Stimulated activated naive CD4-positive, alpha-beta T cell treated with Interleukin-2 at 50 U/mL for 16 hours (primary cell): ENCODE results near the gene WIPF2.
"Not testable (repeated sequence)": the region's sequence is repeated elsewhere in the genome, so short reads cannot be mapped to it uniquely, and the experiment has no call there.

Experiments
- DNase-seq: peaks from one replicate; lab custom pipeline; 2025; lab: John Stamatoyannopoulos, UW

The WIPF2 gene

DNA sequence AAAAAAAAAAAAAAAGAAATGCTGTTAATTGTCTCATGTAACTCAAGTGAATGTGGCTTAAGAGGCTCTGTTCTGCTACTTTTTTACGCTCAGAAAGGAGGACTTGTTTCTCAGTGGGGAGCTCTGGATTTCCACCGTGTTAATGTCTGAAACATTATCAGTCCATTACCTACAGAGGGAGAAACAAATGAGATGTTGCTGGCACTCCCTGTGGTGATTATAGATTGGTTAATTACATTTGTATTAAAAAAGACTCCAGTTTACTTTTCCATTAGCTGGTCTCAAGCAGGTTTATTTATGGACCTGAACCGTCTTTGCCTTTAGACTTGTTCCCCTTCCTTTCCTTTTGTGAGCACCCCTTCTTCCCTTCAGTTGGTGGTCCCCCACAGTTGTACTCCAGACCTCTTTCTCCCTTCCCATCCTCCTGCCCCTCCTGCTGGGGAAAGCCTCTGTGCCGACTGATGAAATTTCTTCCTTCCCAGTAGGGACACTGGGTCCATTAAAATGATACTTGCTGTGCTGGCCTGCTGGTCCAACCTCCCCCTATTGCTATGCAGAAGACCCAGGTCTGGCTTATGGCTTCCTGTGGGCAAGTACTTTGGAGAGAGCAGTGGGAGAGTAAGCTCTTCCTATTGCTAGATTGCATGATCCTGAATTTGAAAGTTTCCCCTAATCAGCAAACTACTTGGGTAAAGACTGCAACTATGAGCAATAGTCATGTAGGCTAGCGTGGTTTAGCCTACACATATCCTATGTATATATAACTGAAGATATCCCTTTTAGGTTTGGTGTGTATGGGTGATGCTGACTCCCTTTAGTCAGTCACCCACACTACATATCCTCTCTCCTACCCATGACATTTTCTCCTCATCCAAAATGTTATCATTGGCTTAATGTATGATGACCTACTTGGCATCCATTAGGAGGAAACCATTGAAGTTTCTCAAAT, 76.7 kb downstream of the WIPF2 start:
- no peak for DNase-seq

DNA sequence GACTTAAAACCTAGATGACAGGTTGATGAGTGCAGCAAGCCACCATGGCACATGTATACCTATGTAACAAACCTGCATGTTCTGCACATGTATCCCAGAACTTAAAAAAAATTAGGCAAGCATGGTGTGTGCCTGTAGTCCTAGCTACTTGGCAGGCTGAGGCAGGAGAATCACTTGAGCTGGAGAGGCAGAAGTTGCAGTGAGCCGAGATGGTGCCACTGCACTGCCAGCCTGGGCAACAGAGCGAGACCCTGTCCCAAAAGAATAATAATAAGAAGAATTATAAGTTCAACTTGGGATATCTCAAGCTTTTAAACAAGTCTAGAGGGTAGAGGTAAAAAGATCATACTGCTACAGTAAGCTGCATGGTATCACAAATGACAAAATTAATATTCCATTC, 78.4 kb downstream of the WIPF2 start:
- DNase-seq, result no peak

DNA sequence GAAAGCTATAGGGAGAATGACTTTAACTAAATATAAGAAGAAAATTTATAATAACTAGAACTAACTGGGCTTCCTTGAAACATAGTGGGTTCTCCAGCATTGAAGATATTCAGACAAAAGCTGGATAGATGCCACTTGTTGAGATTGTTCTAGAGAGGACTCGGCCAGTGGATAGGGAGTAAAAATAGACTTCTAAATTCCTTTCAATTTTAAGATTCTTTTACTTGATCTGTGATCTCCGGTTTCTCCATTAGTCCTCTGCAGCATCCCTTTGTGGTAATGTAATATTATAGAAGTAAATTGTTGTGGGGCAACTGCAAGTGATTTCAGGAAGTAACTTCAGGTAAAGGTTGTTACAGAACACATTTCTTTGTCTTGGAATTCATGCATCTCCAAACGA, 79.6 kb downstream of the WIPF2 start:
- no peak for DNase-seq

DNA sequence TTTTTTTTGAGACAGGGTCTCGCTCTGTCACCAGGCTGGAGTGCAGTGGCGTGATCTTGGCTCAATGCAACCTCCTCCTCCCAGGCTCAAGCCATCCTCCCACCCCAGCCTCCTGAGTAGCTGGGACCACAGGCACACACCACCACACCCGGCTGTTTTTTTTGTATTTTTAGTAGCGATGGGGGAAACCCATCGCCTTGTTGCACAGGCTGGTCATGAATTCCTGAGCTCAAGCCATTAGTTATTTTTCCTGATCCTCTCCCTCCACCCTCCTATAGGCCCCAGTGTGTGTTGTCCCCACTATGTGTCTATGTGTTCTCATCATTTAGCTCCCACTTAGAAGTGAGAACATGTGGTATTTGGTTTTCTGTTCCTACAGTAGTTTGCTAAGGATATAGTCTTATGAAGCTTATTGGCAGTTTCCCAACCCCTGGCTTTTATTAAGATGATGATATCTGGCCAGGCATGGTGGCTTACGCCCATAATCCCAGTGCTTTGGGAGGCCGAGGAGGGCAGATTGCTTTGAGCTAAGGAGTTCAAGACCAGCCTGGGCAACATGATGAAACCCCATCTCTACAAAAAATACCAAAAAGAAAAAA, 80.2 kb downstream of the WIPF2 start:
- DNase-seq, result not testable (repeated sequence)

DNA sequence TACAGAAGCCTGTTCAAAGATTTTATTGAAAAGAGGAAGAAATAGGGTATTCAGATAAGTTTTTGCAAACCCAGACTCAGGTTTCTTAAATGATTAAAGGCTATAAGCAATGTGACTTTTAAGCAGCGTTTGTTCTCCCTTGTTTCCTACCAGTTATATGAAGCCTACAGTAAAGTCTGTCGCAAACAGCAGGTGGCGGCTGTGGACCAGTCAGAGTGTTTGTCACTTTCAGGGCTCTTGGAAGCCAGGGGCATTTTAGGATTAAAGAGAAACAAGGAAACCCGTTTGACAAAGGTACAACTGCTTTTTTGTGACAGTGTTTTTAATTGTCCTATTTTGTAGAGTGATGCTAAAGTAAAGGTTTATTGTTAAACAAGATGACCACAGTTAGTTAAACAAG, 82.2 kb downstream of the WIPF2 start:
- DNase-seq, result no peak

DNA sequence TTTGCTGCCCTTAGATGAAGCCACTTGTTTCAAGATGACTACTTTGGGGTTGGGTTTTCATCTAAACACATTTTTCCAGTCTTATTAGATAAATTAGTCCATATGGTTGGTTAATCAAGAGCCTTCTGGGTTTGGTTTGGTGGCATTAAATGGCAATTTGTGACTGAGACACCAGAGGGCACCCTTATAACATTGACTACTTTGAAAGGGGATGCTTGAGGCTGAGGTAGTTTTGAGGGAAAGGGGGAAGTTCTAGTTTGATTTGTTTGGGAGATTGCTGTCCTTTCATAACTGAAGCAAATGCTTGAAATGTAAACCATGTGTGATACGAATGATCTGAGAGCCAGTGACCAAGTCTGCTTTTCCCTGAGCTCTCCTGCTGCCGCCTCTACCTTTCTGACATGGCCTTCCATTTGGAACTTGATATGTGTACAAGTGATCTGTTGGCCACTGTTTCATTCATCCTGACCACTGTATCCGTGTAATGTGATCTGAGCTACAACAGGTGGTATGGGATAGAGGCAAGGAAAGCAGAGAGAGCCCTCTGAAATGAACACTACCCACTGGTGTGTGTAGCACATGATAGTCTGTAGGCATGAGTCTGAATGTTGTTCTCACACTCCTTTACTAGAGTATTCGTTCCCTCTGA, 84.0 kb downstream of the WIPF2 start:
- DNase-seq, result peak; percentile 23

DNA sequence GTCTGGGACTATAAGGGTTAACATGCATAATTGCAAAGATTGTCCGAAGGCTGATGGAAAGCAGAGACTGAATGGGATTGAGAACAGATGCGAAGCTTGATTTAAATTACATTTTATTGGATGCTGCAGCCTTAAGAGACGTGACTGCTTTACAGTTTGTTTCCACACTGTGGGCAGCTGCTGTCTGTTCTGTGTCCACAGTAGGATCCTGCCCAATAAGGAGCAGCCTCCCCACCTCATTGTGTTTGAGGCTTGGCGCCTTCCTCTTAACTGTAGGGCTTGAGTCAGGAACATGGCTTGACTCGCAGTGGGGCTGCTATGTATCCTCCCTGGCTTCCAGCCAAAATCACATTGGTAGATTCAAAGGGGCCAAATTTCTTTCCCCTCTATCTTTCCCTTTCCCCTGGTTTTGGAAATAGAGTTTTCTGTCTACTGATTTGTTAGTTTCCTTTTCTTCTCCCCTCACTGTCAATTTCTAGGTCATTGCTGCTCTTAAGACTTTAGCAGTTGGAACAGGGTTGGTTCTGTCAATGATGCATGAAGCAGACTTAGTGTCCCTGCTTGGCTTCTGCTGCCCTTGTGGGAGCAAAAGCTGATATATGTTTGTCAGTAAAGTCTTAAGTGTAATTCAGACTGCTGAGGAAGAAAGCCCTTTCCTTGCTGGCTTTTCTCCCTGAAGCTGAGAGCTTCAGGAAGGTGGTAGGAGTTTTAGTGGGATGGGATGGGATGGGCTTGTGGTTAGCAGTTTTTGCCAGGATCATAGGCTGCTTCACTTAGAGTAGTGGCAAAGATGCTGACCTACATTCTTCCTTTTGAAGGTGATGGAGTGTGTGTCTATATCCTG, 84.8 kb downstream of the WIPF2 start:
- DNase-seq, result no peak

DNA sequence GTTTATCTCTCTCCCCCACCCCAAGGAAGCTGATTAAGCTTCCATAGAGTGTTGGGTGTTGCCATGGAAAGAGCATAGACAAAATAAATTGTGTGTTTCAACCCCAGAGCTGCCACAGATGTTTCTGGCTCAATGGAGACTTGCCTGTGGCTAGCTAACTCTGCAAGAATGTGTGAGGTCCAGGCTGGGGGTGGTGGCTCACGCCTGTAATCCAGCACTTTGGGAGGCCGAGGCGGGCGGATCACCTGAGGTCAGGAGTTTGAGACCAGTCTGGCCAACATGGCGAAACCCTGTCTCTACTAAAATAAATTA, 85.4 kb downstream of the WIPF2 start:
- DNase-seq, result not testable (repeated sequence)

DNA sequence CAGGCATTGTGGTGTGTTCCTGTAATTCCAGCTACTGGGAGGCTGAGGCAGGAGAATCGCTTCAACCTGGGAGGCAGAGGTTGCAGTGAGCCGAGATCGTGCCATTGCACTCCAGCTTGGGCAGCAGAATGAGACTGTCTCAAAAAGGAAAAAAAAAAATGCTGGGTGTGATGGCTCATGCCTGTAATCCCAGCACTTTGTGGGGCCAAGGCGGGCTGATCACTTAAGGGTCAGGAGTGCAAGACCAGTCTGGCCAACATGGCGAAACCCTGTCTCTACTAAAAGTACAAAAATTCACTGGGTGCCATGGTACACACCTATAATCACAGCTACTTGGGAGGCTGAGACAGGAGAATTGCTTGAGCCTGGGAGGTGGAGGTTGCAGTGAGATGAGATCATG, 85.8 kb downstream of the WIPF2 start:
- DNase-seq, result not testable (repeated sequence)

DNA sequence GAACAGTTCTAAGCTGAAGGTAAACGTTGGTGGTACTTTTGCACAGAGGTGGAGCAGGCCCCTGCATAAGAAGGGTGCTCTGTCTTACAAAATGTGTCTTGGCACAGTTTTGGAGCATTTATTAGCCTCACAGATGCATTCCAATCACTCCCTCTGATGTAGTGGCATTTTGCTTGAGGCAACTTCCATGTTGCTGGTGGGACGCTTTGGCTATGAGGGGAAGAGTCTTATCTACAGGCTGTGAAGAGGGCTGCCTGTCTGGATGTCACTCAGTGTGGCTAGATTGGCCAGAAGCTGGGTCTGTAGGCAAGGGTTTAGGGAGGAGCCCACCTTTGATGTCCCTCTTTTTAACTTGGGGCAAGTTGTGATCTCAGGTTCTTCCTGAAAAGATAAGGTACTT, 87.3 kb downstream of the WIPF2 start:
- DNase-seq, result no peak

DNA sequence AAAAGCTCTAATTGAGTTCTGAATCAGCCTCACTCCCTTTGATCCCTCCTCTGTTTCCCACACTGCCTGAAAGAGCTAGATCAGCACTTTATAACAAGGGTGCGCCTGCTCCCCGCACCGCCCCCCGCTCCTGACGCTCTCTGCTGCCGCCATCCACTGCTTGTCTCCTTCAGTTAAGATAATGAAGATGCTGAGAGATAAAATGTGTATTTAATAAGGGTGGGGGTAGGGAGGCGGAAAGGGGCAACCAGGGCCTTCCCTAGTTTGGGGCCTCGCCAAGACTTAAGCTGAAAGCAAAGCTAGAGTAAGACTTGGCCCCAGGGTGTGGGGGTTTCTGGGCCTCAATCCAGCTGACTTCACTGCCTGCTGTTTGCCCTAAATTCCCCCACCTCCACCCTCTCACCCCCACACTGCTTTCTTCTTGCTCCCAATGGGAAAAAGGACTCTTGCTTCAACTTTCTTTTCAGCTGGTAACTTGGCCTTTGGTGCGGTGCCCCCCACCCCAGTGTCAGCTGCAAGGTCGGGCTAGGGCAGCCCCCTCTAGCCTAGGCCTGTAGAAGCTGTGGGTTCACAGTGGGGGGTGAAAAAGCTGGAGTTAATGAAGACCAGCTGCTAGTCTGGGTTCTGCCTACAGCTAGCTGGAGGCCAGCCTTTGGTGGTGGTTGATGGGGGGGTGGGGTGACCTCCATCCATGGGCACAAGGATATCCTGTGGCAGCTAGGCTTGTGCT, 88.1 kb downstream of the WIPF2 start:
- DNase-seq, result no peak

DNA sequence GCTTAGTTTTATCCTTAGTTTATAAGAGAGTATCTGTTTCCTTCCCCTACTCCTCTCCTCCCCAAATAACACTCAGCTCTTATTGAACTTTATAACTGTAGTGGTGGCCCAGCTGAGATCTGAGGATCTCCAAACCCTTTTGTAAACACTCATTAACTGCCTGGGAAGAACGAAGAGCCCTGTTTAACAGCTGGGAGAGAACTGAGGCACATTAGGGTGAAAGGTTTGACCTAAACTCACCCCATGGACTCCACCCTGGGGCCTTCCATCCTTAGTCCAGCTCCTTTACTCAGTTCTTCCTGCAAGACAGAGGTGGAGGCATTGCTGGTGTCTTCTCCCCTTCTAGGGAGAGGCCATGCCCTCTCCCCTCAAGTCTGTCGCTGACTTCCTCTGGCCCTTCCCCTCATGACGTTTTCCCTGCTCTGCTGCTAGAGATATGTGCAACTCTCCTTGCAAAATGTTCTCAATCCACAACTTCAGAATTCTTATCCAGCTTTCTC, 88.7 kb downstream of the WIPF2 start:
- no peak for DNase-seq

DNA sequence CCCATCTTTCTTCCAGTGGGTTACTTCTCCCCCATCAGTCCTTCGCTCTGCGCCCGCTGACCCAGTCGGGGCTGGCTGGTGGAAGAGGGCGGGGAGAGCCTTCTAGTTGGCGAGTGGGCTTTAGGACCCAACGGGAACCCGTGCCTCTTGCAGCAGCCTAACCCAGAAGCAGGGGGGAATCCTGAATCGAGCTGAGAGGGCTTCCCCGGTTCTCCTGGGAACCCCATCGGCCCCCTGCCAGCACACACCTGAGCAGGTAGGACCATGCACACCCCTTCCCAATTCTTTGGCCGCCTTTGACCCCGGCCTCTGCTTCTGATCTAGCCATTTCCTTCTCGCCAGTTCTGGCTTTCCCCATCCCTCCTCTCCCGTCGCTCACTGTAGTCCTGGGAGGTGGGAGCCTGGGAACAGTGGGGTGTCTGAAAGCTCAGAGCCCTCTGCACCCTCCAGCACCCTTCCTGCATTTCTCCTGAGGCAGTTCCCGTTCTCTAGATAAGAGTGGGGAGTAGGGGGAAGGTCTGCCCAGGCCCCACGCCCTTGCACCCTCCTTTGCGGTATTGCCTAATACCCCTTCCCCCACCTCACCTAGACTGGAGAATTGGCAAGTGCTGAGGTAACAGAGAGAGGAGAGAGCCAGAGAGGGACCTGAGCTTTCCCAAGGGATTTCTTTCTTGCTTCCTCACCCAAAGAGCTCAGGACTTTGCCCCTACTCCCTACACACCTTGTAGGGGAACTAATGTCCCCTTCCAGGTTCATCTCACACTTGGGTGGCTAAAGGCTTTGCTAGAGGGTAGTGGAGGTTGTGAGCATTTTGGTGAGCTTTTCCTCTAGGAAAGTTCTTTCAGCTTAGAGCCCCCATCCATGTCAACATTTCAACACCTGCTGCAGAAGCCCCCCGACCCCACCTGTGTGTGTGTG, 90.2 kb downstream of the WIPF2 start, which contains the start of gene RARA:
TSS of gene RARA (plus strand) at position 150 of the 918 bp plus-strand sequence. CDS start 22,039 bp downstream, outside the sequence.
- DNase-seq, result no peak

DNA sequence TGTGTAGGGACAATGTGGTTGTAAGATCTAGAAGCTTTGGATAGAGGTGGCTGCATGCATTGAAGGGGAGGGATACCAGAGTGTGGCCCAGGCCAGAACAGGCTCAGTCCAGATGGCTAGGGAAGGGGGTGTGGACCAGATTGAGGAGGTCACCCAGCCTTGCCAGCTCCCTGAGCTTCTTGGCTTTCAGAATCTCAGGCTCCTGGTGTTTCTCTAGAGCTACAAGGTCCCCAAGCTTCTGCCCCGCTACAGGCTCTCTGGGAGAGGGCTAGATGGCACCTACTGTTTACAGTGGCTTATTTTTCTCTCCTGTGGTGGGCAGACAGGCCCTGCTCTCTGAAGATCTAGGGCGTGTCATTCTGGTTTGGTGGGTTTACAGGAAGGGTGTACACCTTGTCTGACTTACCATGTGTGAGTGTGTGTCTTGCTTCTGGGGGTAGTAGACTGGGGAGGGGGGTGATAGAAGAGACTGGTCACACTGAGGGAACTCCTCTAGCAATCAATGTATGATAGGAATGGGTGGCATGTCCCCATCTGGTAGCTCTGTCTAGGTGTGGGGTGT, 90.9 kb downstream of the WIPF2 start:
- no peak for DNase-seq

DNA sequence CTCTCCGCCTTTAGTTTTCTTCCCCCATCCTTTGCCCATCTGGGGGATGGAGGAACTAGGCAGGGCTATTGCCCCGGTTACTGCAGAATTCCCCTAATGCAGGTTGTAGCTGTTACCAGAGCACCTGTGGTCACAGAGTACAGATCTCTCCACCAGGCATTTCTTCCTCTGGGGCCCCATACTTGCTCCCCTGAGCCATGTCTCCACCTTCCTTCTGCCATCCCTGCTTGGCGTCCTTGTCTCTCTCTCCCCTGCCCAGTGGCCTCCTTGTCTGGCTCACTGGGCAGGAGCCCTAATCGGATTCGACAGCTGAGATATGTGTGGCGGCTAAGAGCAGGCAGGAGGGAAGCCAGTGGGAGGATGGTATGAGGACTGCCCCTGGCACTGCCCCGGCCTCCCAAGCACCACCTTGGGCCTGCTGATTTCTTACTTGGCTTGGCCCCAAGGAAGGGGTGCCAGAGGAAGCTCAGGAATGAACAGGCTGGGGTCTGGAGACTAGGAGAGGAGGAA, 91.8 kb downstream of the WIPF2 start:
- no peak for DNase-seq

DNA sequence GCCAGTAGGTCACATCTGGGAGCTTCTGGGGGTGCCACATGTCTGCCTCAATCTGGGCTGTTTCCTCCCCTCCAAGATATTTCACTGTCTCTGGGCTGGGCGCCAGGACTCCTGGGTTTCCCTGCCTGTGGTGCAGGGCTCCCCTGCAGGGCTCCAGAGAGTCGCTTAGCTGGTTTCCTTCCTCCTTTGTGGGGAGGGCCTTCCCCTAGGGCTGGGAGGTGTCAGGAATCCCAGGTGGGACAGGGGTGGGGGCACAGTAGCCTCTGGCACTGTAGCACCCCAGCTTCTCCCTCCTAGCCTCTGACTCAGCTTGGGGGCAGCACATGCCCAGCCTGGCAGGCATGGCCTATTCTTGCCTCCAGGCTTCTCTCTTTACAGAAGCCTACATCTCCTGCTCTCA, 92.5 kb downstream of the WIPF2 start:
- DNase-seq, result no peak

DNA sequence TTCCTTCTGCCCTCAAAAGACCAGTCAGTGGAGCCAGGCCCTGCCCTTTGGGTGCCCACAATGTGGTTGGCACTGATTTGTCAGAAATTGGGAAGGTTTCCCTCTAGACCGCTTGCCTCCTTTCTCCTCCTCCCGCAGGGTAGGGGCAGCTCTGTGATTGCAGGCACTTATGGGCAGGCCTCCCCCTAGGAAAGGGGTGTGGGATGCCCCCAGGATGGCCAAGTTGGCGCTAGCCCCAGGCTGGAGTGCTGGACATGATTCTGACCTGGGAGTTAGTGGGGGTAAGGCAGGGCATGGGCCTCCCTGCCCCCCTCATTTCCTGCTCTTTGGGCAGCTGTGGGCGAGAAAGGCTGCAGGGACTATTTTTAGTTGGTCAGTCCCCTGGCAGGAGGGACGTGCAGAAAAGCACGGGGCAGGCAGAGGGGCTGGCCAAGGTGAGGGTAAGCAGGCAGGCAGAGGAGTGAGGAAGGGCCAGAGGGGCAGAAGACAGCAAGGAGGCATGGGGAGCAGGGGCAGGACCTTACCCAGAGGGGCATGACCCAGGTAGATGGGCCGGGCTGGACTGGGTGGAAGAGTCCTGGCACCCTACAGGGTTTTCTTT, 93.1 kb downstream of the WIPF2 start:
- DNase-seq, result no peak

DNA sequence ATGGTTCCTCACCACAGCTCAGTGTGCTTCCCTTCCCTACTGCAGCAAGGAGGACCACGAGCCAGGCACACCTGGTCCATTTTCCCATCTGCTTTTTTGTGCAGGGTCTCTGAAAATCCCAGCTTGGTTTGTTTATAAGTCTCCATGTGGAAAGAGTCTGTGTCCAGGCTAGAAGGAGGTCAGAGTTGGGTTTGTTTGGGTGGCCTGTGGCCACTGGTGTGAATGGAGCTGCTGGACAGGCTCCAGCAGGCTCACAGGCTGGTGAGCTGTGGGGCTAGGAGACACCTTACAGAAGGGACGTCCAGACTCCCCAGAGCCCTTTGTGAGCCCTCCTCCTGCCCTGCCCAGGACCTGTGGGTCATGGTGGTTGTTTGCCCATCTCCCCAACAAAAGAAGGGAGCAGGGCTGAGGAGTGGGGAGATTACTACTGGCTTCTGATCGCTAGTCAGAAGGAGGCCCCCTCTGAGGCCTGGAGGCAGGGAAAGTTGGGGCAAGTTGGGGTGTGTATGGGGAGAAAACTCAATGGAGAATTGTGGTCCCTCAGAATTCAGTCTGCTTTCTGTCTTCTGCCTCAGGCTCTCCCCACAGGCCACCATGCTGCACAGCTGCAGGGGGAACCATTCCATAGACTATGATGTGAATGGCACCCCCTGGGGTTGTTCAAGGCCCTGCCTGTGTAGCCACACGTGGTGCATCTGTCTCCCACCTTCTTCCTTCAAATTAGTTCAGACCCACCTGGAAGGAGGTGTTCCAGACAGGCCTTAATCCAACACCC, 94.0 kb downstream of the WIPF2 start:
- DNase-seq, result no peak
